Ovary (tissue), 3 donors: ENCODE results near the gene SYNJ2BP.

Experiments used
- CTCF ChIP-seq, 3 donors: fragments of 450-650 bp in 2 of 3; fragments of 200-600 bp in 1 of 3; IDR thresholded peaks; one replicate each; pipeline versions ENCODE4 v1.5.1 to v1.8.0; 2016 to 2022; ENCODE audit warnings: antibody characterized with exemption in 3 of 3, mild to moderate bottlenecking in 1 of 3
- EP300 ChIP-seq: sonication (generic); formaldehyde crosslinking; IDR thresholded peaks from one replicate; pipeline ENCODE4 v1.6.1; 2017; ENCODE audit warnings: antibody characterized with exemption
- POLR2A ChIP-seq: fragments of 450-650 bp; IDR thresholded peaks from one replicate; pipeline ENCODE4 v1.6.1; 2017; ENCODE audit warnings: antibody characterized with exemption, mild to moderate bottlenecking, moderate library complexity
- donor health status: DM: no; HTN: no; CAD: no.

- TF ChIP-seq CTCF (IDR thresholded peaks at IDR 0.05), result no peak
- no peak for TF ChIP-seq POLR2A
- TF ChIP-seq EP300, result no peak
Measured at GRCh38 chr14:70436867-70437266, 20.0 kb upstream of the SYNJ2BP start.
